NCI-H748 (cell line): ENCODE data around the gene LSM14A.

Experiments used
- DNase-seq: peaks from one replicate; lab custom pipeline; 2025; ENCODE audit not compliant: unreplicated experiment; lab: John Stamatoyannopoulos, UW

The LSM14A gene

DNA sequence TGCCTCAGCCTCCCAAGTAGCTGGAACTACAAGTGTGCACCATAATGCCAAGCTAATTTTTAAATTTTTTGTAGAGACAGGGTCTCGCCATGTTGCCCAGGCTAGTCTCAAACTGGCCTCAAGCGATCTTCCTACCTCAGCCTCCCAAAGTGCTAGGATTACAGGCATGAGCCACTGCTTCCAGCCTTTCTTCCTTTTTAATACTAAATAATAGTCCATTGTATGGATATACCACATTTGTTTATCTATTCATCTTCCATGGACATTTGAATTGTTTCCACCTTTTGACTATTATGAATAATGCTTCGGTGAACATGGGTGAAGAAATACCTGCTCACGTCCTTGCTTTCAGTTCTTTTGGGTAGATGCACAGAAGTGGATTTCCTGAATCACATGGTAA is 106.5 kb downstream of the LSM14A start:
- no peak for DNase-seq
